HG03064 (cell line): ENCODE results near the gene IL1B.

Experiments used
- ATAC-seq: cut with Tn5 transposase; IDR thresholded peaks from one replicate; pipeline ENCODE4 v1.9.1; 2021; ENCODE audit warnings: low read depth; ENCODE audit not compliant: unreplicated experiment

The IL1B gene

GRCh38 chr2:112830682-112831512 is 5.7 kb downstream of the IL1B start:
- no peak for ATAC-seq

- no peak for ATAC-seq
Measured at GRCh38 chr2:112829961-112830681, 6.5 kb downstream of the IL1B start.

DNA sequence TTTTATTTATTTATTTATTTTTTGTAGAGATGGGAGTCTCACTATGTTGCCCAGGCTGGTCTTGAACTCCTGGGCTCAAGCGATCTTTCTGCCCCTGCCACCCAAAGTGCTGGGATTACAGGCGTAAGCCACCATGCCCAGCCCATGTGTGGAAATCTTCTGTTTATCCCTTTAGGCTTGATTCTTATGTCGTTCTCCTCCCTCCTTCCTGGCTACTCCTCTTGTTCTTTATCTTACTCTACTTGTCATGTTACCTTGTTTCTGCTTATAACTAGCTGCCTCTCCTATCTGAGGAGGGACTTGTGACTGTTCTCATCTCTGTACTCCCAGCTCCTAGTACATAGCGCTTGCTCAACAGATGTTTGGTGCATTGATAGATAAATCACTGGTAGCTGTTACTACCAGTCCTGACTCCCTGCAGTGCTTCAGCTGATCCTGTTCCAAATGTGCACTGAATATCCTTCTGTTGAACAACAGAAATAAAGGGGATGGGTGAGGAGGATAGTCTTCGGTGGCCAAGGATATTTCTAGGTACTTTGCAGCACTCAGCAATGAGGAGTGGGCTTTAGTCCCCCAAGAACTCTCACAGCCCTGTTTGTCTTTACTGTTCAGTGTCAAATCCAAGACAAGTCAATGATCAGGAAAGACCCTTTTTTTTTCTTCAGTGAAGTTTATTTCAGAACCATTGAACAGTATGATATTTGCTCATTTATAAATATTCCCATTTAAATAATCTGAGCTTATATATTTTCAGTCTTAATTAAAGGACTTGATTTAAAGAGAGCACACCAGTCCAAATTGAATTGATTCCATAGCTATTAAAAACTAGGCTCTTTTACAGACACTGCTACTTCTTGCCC is 7.2 kb downstream of the IL1B start:
- no peak for ATAC-seq

DNA sequence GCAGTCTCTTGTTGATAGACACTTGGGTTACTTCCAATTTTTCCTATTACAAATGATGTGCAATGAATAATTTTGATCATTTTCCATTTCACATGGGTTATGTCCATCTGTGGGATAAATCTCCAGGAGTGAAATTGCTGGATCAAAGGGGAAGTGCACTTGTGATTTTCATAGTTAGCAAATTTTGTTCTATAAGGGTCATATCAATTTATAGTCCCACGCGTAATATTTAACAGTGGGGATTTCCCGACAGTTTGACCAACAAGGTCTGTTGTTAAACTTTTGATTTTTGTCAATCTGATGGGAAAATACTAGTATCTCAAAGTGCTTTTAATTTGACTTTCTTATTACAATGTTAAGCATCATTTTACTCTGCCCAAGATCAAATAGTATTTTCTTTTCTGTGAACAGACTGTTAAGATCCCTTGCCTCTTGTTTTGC is 8.3 kb downstream of the IL1B start:
- no peak for ATAC-seq

DNA sequence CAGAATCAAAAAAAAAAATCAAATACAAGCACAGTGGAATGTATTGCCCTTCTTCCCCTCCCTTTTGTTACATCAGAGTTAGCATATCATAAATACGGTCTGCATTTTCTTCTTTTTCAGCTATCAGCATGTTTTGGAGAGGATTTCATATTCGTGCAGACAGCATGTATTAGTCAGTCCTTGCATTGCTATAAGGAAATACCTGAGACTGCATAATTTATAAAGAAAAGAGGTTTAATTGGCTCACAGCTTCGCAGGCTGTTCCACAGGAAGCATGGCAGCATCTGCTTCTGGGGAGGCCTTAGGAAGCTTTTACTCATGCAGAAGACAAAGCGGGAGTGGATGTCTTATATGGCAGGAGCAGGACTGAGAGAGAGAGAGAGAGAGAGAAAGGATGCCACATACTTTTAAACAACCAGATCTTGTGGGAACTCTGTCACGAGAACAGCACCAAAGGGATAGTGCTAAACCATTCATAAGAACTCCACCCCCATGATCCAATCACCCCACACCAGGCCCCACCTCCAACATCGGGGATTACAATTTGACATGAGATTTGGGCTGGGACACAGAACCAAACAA is 8.9 kb downstream of the IL1B start:
- ATAC-seq, result no peak

DNA sequence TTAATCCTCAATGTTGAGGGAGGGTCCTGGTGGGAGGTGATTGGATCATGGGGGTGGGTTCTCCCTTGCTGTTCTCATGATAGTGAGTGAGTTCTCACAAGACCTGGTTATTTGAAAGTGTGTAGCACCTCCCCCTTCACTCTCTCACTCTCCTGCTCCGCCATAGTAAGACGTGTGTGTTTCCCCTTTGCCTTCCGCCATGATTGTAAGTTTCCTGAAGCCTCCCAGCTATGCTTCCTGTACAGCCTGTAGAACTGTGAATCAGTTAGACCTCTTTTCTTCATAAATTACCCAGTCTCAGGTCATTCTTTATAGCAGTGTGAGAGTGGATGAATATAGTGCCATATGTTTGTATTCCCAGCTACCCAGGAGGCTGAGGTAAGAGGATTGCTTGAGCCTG is 9.6 kb downstream of the IL1B start:
- ATAC-seq, result no peak

- no peak for ATAC-seq
Measured at GRCh38 chr2:112825706-112826105, 10.9 kb downstream of the IL1B start.

DNA sequence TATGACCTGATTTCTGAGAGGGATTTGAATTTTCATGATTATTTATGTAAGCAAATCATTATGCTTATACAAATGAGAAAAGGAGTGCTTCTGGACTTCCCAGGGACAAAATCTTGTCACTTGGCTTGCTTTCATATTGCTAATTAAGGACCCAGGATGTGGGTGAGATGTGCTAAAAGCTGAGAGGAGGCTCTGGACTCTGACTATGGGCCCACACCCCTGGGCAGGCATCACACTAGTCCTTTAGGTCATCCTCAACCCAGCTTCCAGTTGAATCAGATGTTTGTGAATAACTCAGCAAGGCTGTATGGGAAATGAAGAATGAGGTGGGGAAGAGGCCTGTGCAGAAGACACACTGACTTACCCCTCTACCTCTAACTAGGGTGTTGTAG is 11.9 kb downstream of the IL1B start:
- ATAC-seq, result no peak

- ATAC-seq, result no peak
Measured at GRCh38 chr2:112821682-112822081, 14.9 kb downstream of the IL1B start.

GRCh38 chr2:112821142-112821541 is 15.4 kb downstream of the IL1B start:
- no peak for ATAC-seq

- ATAC-seq, result no peak
Measured at GRCh38 chr2:112820343-112820742, 16.2 kb downstream of the IL1B start.

- ATAC-seq, result no peak
Measured at GRCh38 chr2:112819081-112819480, 17.5 kb downstream of the IL1B start.

GRCh38 chr2:112818094-112818902 is 18.3 kb downstream of the IL1B start:
- ATAC-seq, result no peak

GRCh38 chr2:112817082-112817689 is 19.4 kb downstream of the IL1B start:
- no peak for ATAC-seq

GRCh38 chr2:112814278-112814677 is 22.3 kb downstream of the IL1B start:
- no peak for ATAC-seq

- ATAC-seq, result no peak
Measured at GRCh38 chr2:112813280-112813966, 23.2 kb downstream of the IL1B start.

- ATAC-seq, result no peak
Measured at GRCh38 chr2:112812318-112813267, 24.0 kb downstream of the IL1B start.

- ATAC-seq, result no peak
Measured at GRCh38 chr2:112811841-112812306, 24.7 kb downstream of the IL1B start.
